GM18526 (cell line): ENCODE data around the gene HDAC7.

Source experiments
- POLR2A ChIP-seq: IDR thresholded peaks from 3 replicates; pipeline ENCODE4 v1.6.1; 2011; ENCODE audit not compliant: insufficient read length; ENCODE audit errors: extremely low read depth

HDAC7 gene

DNA sequence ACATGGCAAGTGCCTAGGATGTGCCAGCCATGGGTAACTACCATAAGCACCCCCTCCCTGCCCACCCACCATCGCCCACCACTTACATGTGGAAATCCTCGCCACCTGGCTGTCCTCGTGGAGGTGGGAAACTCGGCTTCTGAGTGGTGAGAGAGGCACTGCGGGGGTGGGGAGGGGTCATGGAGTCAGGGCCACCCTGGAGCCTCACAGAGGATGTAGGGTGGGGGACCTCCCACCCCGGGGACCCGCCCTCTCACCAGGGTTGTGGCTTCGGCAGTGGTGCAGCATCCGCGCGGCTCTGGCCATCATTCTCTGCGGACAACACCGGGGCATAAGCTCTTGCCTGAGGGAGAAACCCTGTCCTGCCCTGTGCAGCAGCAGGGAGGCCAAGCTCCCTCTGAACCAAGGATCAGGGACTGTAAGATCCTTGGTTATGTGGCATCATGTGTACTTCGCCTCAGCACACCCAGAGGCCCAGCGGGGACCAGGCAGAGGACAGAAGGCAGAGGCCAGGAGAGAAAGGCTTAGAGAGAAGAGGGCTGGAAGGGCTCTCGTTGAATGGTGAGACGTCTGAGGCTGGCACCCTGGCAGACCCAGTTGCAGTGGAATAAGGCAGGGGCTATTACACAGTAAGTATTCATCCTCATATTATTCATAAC, 81.6 kb downstream of the HDAC7 start:
- no peak for TF ChIP-seq POLR2A

DNA sequence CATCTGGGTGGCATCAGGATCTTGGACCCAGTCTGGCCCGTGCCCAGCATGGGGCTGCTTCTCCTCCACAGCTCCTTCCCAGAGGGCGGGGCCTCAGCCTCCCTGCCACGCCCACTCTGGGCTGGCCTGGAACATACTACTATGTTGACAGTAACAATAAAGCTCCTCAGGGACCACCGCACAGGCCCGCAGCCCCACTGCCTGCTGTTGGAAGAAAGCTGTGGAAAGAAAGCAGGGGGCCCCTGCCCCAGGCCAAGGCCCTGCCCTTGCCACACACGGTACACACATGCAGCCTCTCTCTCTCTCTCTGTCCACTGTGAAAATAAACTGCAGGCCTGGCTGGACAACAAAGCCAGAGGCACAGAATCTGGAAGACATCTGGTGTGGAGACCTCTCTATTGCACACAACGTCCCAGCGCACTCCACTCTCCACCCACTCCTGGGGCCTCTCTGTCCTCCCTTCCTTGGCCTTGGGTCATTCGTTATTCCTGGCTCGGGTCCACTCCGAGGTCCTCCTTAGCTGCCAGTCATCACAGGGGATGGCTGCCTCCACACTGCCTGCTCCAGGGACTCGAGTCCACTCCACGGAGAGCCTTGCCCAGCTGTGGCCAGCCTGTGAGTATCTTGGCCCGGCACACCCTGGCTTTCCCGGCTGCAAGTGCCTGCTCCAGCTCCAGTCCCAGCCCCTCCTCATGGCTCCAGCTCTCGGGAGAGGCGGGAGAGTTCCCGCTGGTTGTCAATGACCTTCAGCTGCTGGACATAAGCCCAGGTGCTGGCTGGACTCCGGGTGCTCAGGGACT, 82.6 kb downstream of the HDAC7 start:
- no peak for TF ChIP-seq POLR2A

DNA sequence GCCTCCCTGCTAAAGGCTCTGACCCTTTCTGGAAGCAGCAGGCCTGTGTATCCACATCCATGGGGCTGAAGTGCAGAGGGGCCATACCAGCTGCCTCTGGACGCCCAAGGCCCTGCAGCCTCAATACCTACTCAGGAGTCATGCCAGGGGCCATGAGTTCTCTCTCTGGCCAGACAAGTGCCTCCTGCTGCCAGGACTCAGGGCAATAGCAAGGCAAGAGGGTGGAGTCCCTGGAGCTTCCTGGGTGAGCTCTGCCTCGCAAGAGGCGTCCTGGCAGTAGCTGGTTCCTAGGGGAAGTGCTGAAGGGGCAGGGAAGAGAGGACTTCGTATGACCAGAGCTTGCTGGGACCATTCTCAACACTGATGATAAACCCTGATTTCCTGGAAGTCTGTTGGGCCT, 83.5 kb downstream of the HDAC7 start:
- no peak for TF ChIP-seq POLR2A

DNA sequence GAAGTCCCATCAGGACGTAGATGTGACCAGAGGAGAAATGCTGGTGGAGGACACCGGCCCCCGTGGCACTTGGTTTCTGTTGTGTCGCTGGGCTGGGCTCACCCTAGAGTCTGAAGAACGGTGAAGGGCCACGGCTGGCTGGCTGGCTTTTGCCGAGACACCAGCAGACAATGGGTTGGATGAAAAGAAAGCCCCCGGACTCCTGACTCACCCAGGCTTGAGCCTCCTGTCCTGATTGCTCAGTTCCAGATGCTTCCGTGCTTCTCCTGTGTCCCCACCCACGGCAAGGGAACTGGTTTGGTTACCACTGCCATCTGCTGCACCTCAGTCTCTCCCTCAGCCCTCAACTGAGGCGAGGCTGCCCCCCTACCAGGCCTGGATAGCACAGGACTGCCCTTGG, 84.1 kb downstream of the HDAC7 start:
- TF ChIP-seq POLR2A: no peak

DNA sequence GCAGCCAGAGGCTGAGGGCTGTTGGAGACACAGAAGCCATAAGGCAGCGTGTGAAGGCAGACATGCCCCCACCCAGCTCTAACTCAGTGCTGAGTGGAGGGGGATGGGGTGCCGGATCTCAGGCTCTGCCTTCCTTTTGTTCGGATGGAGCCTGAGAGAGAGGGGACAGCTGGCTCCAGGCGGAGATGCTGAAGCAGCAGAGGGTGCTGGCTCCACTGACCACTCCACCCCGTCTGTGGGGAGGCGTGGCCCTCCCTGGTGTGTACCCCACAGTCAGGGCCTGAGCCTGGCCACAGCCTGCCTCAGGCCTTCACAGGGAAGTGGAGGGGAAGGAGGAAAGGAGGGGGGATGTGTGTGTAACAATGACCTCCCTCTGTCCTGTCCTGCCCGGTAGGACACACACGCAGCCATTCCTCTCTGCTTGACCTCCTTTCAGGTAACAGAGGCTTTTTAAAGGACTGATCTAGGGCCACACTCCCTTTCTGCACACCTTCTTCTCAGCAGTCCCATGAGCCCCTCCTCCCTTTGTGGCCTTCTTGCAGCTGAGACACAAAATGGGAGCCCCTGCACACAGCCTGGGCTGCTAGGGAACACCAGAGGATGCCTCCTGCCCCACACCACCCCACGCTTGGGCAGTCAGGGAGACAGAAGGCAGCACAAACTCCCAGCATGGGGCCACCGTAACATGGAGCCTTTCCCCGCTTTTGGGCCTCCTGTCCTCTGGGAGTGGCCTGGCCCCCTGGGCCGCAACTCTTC, 84.8 kb downstream of the HDAC7 start:
- TF ChIP-seq POLR2A: no peak

DNA sequence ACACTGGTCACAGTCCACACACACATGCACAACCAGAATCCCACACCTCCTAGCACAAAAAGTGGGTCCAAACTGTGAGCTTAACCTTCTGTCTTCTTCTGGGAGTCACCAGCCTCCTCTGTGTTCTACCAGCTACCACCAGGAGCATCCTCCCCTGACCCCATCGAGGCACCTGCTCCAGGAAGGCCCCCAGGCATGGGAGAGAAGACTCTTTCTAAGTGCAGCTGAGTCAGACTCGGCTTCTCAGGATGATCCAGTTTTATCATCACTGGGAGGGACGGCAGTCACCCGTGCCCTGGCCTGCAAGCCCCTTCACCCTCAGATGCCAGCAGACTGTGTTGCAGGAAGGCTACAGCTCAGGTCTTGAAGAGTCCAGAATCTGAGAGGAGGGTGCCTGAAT, 86.6 kb downstream of the HDAC7 start:
- TF ChIP-seq POLR2A: no peak
